B cell (primary cell): ENCODE results near the gene ANTKMT. TPM values are rescaled to one million over a fixed set of nuclear protein-coding genes. Genes with fewer than 3 reads are reported as not detected.

Experiments used
- ATAC-seq: fragments of 200-7000 bp; cut with Tn5 transposase; one replicate; pipeline ENCODE4 v1.10.0; 2021; ENCODE audit warnings: low read depth, mild to moderate bottlenecking, moderate number of reproducible peaks, moderate library complexity
- CTCF ChIA-PET: fragments of 350-600 bp; sonication (Branson Sonifier 250); formaldehyde crosslinking; loops from one replicate; lab custom pipeline; 2021; ENCODE audit warnings: antibody characterized with exemption, inconsistent platforms; lab: Charles Lee
- POLR2A ChIA-PET: fragments of 350-600 bp; sonication (Branson Sonifier 250); formaldehyde crosslinking; loops from one replicate; lab custom pipeline; 2021; ENCODE audit warnings: antibody characterized with exemption; lab: Charles Lee
- DNase-seq: peaks from one replicate; pipeline ENCODE4 v3.0.0; 2013
- H2AFZ ChIP-seq: 2 replicates; pipeline ENCODE4 v1.6.1; 2012; ENCODE audit warnings: mild to moderate bottlenecking, low read depth, low read length; ENCODE audit not compliant: insufficient read depth, poor library complexity, severe bottlenecking
- H3K27ac ChIP-seq, 2 donors: 1 replicate in 1 of 2; 2 replicates in 1 of 2; pipeline ENCODE4 v1.5.1; 2012 to 2013; ENCODE audit warnings: low read length in 2 of 2, mild to moderate bottlenecking in 2 of 2, moderate library complexity in 1 of 2
- H3K27me3 ChIP-seq, 4 experiments: fragments of 200-600 bp in 1 of 4; sonication (generic) in 1 of 4; replicated peaks in 1 of 4; 1 replicate in 2 of 4; 2 replicates in 2 of 4; pipeline versions ENCODE4 v1.6.1 to v1.7.0; 2013 to 2016; ENCODE audit warnings: low read length in 3 of 4, mild to moderate bottlenecking in 2 of 4, mixed read lengths in 1 of 4, moderate library complexity in 1 of 4; ENCODE audit not compliant: insufficient read depth in 4 of 4, control insufficient read depth in 3 of 4; ENCODE audit errors: control extremely low read depth in 1 of 4
- H3K36me3 ChIP-seq, 2 experiments: replicated peaks in 1 of 2; 1 replicate in 1 of 2; 2 replicates in 1 of 2; pipeline versions ENCODE4 v1.6.1 to v1.7.1; 2013; ENCODE audit warnings: low read length in 1 of 2; ENCODE audit not compliant: insufficient read depth in 2 of 2, control insufficient read depth in 1 of 2; ENCODE audit errors: control extremely low read depth in 1 of 2, extremely low read depth in 1 of 2
- H3K4me1 ChIP-seq, 2 donors: fragments of 200-600 bp in 1 of 2; sonication (generic) in 1 of 2; 1 replicate in 1 of 2; 2 replicates in 1 of 2; pipeline versions ENCODE4 v1.5.1 to v1.6.1; 2013 to 2017; ENCODE audit warnings: low read length in 2 of 2; ENCODE audit not compliant: control insufficient read depth in 2 of 2, insufficient read depth in 2 of 2
- H3K4me2 ChIP-seq: replicated peaks from 2 replicates; pipeline ENCODE3; 2012; ENCODE audit warnings: mild to moderate bottlenecking, low read depth, low read length; ENCODE audit not compliant: poor library complexity, severe bottlenecking
- H3K4me3 ChIP-seq, 5 experiments: fragments of 200-600 bp in 1 of 5; sonication (generic) in 1 of 5; 1 replicate in 3 of 5; 2 replicates in 2 of 5; pipeline versions ENCODE4 v1.5.1 to v1.7.0; 2011 to 2016; ENCODE audit warnings: low read length in 4 of 5, mild to moderate bottlenecking in 4 of 5, low read depth in 2 of 5, control low read depth in 1 of 5, moderate library complexity in 1 of 5; ENCODE audit not compliant: insufficient read depth in 1 of 5; ENCODE audit errors: control extremely low read depth in 1 of 5, extremely low read depth in 1 of 5
- H3K79me2 ChIP-seq: fragments of 200-600 bp; sonication (generic); one replicate; pipeline ENCODE4 v1.6.0; 2016; ENCODE audit warnings: low read length; ENCODE audit not compliant: control insufficient read depth, insufficient read depth
- H3K9ac ChIP-seq: fragments of 200-600 bp; sonication (generic); 2 replicates; pipeline ENCODE4 v1.6.1; 2017; ENCODE audit warnings: mild to moderate bottlenecking, low read length, moderate library complexity
- H3K9me3 ChIP-seq, 3 donors: one replicate each; pipeline versions ENCODE4 v1.6.1 to v1.7.1; 2013; ENCODE audit warnings: low read length in 2 of 3; ENCODE audit not compliant: control insufficient read depth in 2 of 3, insufficient read depth in 1 of 3; ENCODE audit errors: control extremely low read depth in 1 of 3
- H4K20me1 ChIP-seq: 2 replicates; pipeline ENCODE4 v1.6.0; 2012; ENCODE audit warnings: mild to moderate bottlenecking, low read length; ENCODE audit not compliant: insufficient read depth, control insufficient read depth, poor library complexity, severe bottlenecking
- H3K27ac Mint-ChIP-seq: one replicate; pipeline ENCODE4 v1.8.0; 2021; ENCODE audit warnings: mixed read lengths
- H3K27me3 Mint-ChIP-seq: one replicate; pipeline ENCODE4 v1.8.0; 2021; ENCODE audit warnings: mixed read lengths
- H3K4me1 Mint-ChIP-seq: one replicate; pipeline ENCODE4 v1.8.0; 2021; ENCODE audit warnings: mixed read lengths
- H3K4me3 Mint-ChIP-seq: one replicate; pipeline ENCODE4 v1.8.0; 2021; ENCODE audit warnings: mixed read lengths
- H3K9me3 Mint-ChIP-seq: one replicate; pipeline ENCODE4 v1.8.0; 2022; ENCODE audit warnings: mixed read lengths; ENCODE audit not compliant: insufficient read depth
- CTCF ChIP-seq: fragments of 200-600 bp; IDR thresholded peaks from one replicate; pipeline ENCODE4 v1.8.0; 2022; ENCODE audit warnings: antibody characterized with exemption, mild to moderate bottlenecking
- EZH2 ChIP-seq: IDR thresholded peaks from 2 replicates; pipeline ENCODE4 v1.6.1; 2012; ENCODE audit warnings: borderline replicate concordance, low read depth, mild to moderate bottlenecking, moderate library complexity, low read length; ENCODE audit not compliant: insufficient read depth, poor library complexity, severe bottlenecking
- WGBS: methylation state at CpG from one replicate; pipeline ENCODE4 v1.1.5; 2013; ENCODE audit warnings: missing lambda C conversion rate; ENCODE audit not compliant: insufficient coverage; 5-methylcytosine and 5-hydroxymethylcytosine counted together
- intact Hi-C: fragments of 100-400 bp; cut with micrococcal nuclease; formaldehyde crosslinking; loops from one replicate; pipeline ENCODE4 v1.10.0; 2022
- polyA plus RNA-seq: library from polyadenylated mRNA; depleted of rRNA; stranded (reverse); fragments of >200 nt; gene quantifications from 2 replicates; pipeline ENCODE4 v1.2.3, GENCODE V29; 2012
- total RNA-seq, 2 donors: library from RNA; stranded (reverse); fragments of 120-200 nt in 1 of 2; gene quantifications; 1 replicate in 1 of 2; 2 replicates in 1 of 2; pipeline versions ENCODE4 v1.2.3 to v1.2.4, GENCODE V29; 2013 to 2022

The ANTKMT gene
- total and polyA plus RNA-seq, 2 donors (not counting 1 experiment from before 2014, with no cell fraction given) = 41.0 to 54.1 TPM

GRCh38 chr16:674214-674881 lies 46.6 kb upstream of the ANTKMT start:
- peaks cover 20% of the 10 kb centered on the region for H3K4me1 Mint-ChIP-seq
- CTCF ChIA-PET = no interaction called here
- H3K27ac Mint-ChIP-seq = no peak overlapping the region
- Histone ChIP-seq H3K9ac (no peak overlapping the region), H4K20me1 (peaks cover 22% of the 10 kb centered on the region), H2AFZ (no peak overlapping the region), H3K27ac (no peak overlapping the region), H3K4me3 (no peak overlapping the region), H3K4me1 (peaks cover 10 to 31% of the 10 kb centered on the region in 2 donors), H3K9me3 (peaks cover 0 to 7% (median 0%) of the 10 kb centered on the region in 3 donors), H3K4me2 (no peak overlapping the region), H3K27me3 (peaks cover 0 to 25% (median 11%) of the 10 kb centered on the region in 4 experiments), H3K36me3 (peaks cover 0 to 31% of the 10 kb centered on the region in 2 experiments), H3K79me2 (no peaks in the 10 kb centered on the region)
- intact Hi-C loops = no loop called here
- POLR2A ChIA-PET = no interaction called here
- DNase-seq = no peak
- H3K4me3 Mint-ChIP-seq = no peak overlapping the region
- TF ChIP-seq EZH2 (no peak), CTCF (no peak)
- no peaks in the 10 kb centered on the region for H3K9me3 Mint-ChIP-seq
- 95% methylated on average over 20 of the region's 22 CpGs for WGBS
- ATAC-seq = no peak
- peaks cover 6% of the 10 kb centered on the region for H3K27me3 Mint-ChIP-seq
